ENCODE data around the gene ZC3H18. TPM values are rescaled to one million over a fixed set of nuclear protein-coding genes. Genes with fewer than 3 reads are reported as not detected.

The ZC3H18 gene
- total RNA-seq, 4 donors from 2014 or later, result 19.7 to 52.2 (median 28.1) TPM

DNA sequence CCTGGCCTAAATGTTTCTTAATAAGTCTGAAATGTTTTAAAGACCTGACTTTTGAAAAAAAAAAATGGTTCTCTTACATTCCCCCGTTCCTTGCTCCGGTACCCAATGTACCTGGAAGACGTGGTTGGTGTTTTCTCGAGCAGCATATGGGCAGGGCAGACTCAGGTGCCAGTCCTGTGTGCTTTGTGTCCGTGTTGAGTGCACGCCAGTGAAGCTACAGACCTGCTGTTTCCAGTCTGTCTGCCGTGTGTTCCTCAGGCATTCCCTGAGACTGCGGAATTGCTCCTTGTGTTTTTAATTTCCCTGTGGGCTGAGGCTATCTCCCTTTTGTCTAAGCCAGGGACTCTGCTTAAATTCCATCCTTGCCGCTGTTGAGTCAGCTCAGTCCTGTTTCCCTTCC, 56.4 kb downstream of the ZC3H18 start:
- no peaks in the 10 kb centered on the region for H3K4me1 ChIP-seq
- H3K27me3 ChIP-seq, result no peaks in the 10 kb centered on the region
- no peak for DNase-seq (ENCODE audit: low spot score in 2 of 2)
- H3K9me3 ChIP-seq, result no peaks in the 10 kb centered on the region
- H3K36me3 ChIP-seq, result peaks cover 0 to 98% (median 36%) of the 10 kb centered on the region in 3 donors
- TF ChIP-seq, protein P1, sequence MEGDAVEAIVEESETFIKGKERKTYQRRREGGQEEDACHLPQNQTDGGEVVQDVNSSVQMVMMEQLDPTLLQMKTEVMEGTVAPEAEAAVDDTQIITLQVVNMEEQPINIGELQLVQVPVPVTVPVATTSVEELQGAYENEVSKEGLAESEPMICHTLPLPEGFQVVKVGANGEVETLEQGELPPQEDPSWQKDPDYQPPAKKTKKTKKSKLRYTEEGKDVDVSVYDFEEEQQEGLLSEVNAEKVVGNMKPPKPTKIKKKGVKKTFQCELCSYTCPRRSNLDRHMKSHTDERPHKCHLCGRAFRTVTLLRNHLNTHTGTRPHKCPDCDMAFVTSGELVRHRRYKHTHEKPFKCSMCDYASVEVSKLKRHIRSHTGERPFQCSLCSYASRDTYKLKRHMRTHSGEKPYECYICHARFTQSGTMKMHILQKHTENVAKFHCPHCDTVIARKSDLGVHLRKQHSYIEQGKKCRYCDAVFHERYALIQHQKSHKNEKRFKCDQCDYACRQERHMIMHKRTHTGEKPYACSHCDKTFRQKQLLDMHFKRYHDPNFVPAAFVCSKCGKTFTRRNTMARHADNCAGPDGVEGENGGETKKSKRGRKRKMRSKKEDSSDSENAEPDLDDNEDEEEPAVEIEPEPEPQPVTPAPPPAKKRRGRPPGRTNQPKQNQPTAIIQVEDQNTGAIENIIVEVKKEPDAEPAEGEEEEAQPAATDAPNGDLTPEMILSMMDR (IDR thresholded peaks at IDR 0.05), result no peak
- no peak for TF ChIP-seq EP300 (IDR thresholded peaks at IDR 0.05)
- TF ChIP-seq POLR2A (IDR thresholded peaks at IDR 0.05), result no peak
- 89 to 95% methylated on average over 9 of the region's 9 CpGs for WGBS, 2 donors
- no peak overlapping the region for H3K4me3 ChIP-seq
- no peak overlapping the region for H3K27ac ChIP-seq

DNA sequence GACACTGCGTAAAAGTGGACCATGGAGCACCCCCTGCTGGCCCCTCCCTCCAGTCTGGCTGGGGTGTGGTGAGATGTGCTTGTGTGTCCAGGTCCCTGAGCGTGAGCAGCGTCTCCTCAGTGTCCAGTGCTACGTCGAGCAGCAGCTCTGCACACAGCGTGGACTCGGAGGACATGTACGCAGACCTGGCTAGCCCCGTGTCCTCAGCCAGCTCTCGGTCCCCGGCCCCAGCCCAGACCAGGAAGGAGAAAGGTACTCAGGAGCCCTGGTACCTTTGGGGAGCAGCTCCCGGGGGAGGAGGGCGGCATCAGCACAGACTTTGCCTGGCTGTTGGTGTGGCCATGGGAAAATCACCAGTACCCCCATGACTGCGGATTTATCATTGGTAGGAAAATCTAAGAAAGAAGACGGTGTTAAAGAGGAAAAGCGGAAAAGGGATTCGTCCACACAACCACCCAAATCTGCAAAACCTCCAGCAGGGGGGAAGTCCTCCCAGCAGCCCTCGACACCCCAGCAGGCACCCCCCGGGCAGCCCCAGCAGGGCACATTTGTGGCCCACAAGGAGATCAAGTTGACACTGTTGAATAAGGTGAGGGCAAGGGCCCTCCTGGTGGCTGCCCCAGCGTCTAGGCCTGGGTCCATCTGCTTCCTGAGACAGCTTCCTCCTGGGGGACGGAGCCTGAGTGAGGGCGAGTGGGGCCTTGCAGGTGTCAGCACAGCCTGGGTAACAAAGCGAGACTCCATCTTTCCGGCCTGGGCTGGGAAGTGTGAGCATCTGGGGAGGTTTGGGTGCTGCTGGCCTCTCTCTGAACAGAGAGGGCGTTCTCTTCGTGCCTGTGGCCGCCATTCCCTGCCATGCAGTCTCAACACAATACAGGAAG, 57.6 kb downstream of the ZC3H18 start:
- H3K27me3 ChIP-seq, result no peaks in the 10 kb centered on the region
- DNase-seq (ENCODE audit: low spot score in 2 of 2), result no peak
- TF ChIP-seq, protein P1 (IDR thresholded peaks at IDR 0.05), result no peak
- TF ChIP-seq POLR2A (IDR thresholded peaks at IDR 0.05), result no peak
- TF ChIP-seq EP300 (IDR thresholded peaks at IDR 0.05), result no peak
- peaks cover 0 to 100% (median 31%) of the 10 kb centered on the region in 3 donors for H3K36me3 ChIP-seq
- no peak overlapping the region for H3K4me3 ChIP-seq
- no peaks in the 10 kb centered on the region for H3K4me1 ChIP-seq
- H3K27ac ChIP-seq, result no peak overlapping the region
- no peaks in the 10 kb centered on the region for H3K9me3 ChIP-seq
- WGBS, 2 donors, result 95 to 96% methylated on average over 23 to 27 of the region's 27 CpGs

DNA sequence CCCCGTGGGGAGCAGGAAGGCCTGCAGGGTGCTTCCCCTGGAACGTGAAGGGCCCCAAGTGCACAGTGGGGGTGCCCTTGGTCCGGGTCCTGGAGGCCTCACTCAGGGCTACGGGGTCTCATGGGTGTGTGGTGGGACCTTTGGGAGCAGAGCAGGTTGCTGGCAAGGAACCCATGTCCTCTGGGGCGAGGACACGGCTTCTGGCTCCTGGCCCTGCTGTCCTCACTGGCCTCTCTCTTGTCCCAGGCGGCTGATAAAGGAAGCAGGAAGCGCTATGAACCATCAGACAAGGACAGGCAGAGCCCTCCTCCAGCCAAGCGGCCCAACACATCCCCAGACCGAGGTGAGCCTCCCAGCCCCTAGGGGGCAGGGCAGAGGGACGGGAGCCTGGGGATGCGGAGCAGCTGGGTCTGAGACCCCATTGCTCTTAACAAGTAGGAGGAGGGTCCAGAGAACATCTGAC, 58.3 kb downstream of the ZC3H18 start:
- Histone ChIP-seq H3K36me3 (peaks cover 0 to 100% (median 23%) of the 10 kb centered on the region in 3 donors), H3K4me1 (peaks cover 0 to 3% (median under 1%) of the 10 kb centered on the region in 4 donors), H3K4me3 (no peak overlapping the region), H3K27me3 (no peaks in the 10 kb centered on the region), H3K27ac (no peak overlapping the region), H3K9me3 (no peaks in the 10 kb centered on the region)
- WGBS, 2 donors, result 70 to 76% methylated on average over 10 to 11 of the region's 12 CpGs
- DNase-seq (ENCODE audit: low spot score in 2 of 2), result no peak
- TF ChIP-seq, protein P1 (IDR thresholded peaks at IDR 0.05), result no peak
- TF ChIP-seq EP300 (IDR thresholded peaks at IDR 0.05) (no peak), POLR2A (IDR thresholded peaks at IDR 0.05) (no peak)

DNA sequence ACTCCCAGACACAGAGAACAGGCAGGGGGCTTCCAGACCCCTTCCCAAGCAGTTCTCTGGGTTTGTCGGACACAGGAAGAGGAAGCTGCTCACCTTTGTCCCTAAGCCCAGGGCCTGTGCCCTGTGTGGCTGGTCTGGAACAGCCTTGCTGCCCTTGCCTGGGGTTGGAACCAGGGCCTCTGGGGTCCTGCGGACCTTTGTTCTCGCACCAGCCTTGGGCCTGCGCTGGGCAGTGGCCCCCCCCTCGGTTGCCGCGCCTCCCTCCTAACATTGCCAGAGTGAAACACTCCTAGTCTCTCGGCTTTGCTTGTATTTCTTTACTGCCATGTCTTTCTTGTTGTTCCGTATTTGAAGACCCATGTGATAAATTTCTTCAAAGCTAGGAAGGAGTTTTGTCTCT, 59.6 kb downstream of the ZC3H18 start:
- Histone ChIP-seq H3K27ac (no peak overlapping the region), H3K36me3 (peaks cover 0 to 96% (median 12%) of the 10 kb centered on the region in 3 donors), H3K4me1 (peaks cover 0 to 16% (median 7%) of the 10 kb centered on the region in 4 donors), H3K27me3 (peaks cover 0 to 9% of the 10 kb centered on the region in 2 donors), H3K4me3 (no peak overlapping the region), H3K9me3 (no peaks in the 10 kb centered on the region)
- WGBS, 2 donors, result 82 to 87% methylated on average over 9 of the region's 9 CpGs
- no peak for DNase-seq (ENCODE audit: low spot score in 2 of 2)
- TF ChIP-seq, protein P1 (IDR thresholded peaks at IDR 0.05), result no peak
- TF ChIP-seq POLR2A (IDR thresholded peaks at IDR 0.05) (no peak), EP300 (IDR thresholded peaks at IDR 0.05) (no peak)

DNA sequence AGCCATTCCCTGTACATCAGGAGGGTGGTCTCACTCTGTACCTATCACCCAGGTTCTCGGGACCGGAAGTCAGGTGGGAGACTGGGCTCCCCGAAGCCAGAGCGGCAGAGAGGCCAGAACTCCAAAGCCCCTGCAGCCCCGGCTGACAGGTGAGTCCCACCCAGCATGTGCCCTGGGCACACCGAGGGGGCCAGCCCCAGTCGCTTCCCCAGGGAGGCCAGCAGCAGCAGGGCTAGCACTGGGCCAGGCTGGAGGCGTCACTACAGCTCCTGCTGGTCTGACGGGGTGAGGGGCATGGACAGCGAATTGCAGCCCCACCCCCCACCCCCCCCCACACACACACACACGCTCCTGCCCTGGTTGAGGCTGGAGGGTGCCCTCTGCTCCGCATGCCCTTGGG, 60.2 kb downstream of the ZC3H18 start:
- peaks cover 0 to 19% (median 8%) of the 10 kb centered on the region in 4 donors for H3K4me1 ChIP-seq
- H3K4me3 ChIP-seq, result no peak overlapping the region
- peaks cover 0 to 15% of the 10 kb centered on the region in 2 donors for H3K27me3 ChIP-seq
- peaks cover 0 to 90% (median 12%) of the 10 kb centered on the region in 3 donors for H3K36me3 ChIP-seq
- TF ChIP-seq POLR2A (IDR thresholded peaks at IDR 0.05) (no peak), EP300 (IDR thresholded peaks at IDR 0.05) (no peak)
- TF ChIP-seq, protein P1 (IDR thresholded peaks at IDR 0.05), result no peak
- no peaks in the 10 kb centered on the region for H3K9me3 ChIP-seq
- DNase-seq (ENCODE audit: low spot score in 2 of 2), result no peak
- WGBS, 2 donors, result 75 to 98% methylated on average over 5 to 8 of the region's 12 CpGs
- no peak overlapping the region for H3K27ac ChIP-seq
